Adrenal gland (tissue), 5 donors: ENCODE results near the gene ENDOU.

Source experiments
- POLR2A ChIP-seq, 2 donors: fragments of 450-650 bp; IDR thresholded peaks; one replicate each; pipeline ENCODE4 v1.6.1; 2017; ENCODE audit warnings: antibody characterized with exemption in 2 of 2, mild to moderate bottlenecking in 2 of 2, moderate library complexity in 1 of 2
- TF ChIP-seq, protein P1 (sequence below), 6 experiments: fragments of 450-650 bp in 4 of 6; fragments of 200-600 bp in 2 of 6; sonication (generic) in 1 of 6; IDR thresholded peaks; 1 replicate in 5 of 6; 2 replicates in 1 of 6; pipeline versions ENCODE4 v1.5.1 to v1.8.0; 2016 to 2021; ENCODE audit warnings: antibody characterized with exemption in 6 of 6, mild to moderate bottlenecking in 2 of 6, moderate library complexity in 1 of 6
- donor health status: DM: no; HTN: no; CAD: no.

DNA sequence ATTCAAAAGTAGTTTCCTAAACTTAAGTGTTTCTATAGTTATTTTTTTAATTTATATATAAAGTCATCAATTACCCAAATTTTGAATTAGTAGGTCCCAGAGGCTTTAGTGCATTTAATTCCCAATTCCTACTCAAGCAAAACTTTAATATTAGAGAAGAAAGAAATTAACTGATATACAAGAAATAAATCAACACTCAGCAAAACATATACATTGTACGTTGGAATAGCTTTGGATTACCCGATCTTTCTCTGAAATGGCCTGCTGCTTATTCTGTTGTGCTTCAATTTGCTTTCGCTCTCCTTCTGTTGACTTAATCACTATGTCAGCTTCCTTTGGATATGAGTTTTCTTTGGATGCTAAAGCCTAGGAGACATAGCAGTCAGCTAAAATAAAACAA lies 37.7 kb downstream of the ENDOU start:
- TF ChIP-seq, protein P1, sequence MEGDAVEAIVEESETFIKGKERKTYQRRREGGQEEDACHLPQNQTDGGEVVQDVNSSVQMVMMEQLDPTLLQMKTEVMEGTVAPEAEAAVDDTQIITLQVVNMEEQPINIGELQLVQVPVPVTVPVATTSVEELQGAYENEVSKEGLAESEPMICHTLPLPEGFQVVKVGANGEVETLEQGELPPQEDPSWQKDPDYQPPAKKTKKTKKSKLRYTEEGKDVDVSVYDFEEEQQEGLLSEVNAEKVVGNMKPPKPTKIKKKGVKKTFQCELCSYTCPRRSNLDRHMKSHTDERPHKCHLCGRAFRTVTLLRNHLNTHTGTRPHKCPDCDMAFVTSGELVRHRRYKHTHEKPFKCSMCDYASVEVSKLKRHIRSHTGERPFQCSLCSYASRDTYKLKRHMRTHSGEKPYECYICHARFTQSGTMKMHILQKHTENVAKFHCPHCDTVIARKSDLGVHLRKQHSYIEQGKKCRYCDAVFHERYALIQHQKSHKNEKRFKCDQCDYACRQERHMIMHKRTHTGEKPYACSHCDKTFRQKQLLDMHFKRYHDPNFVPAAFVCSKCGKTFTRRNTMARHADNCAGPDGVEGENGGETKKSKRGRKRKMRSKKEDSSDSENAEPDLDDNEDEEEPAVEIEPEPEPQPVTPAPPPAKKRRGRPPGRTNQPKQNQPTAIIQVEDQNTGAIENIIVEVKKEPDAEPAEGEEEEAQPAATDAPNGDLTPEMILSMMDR (IDR thresholded peaks at IDR 0.05), result no peak
- TF ChIP-seq POLR2A (IDR thresholded peaks at IDR 0.05), result no peak
